Right atrium auricular region (tissue), 2 donors: Measurements from ENCODE around the gene SFXN5. TPM values are rescaled to one million over a fixed set of nuclear protein-coding genes. Genes with fewer than 3 reads are reported as not detected.

ENCODE experiments used
- DNase-seq: peaks from one replicate; pipeline ENCODE4 v3.0.0-alpha.2; 2019; ENCODE audit warnings: low spot score
- H3K27ac ChIP-seq, 2 donors: fragments of 200-600 bp; sonication (generic); 1 replicate in 1 of 2; 2 replicates in 1 of 2; pipeline ENCODE4 v1.5.1; 2016 to 2019
- H3K27me3 ChIP-seq, 2 donors: fragments of 200-600 bp; sonication (generic); one replicate each; pipeline versions ENCODE4 v1.5.1 to v1.6.0; 2017 to 2019
- H3K36me3 ChIP-seq: fragments of 200-600 bp; sonication (generic); one replicate; pipeline ENCODE4 v1.5.1; 2016
- H3K4me1 ChIP-seq, 2 donors: fragments of 200-600 bp; sonication (generic); one replicate each; pipeline versions ENCODE4 v1.5.1 to v1.6.0; 2017 to 2019
- H3K4me3 ChIP-seq, 2 donors: fragments of 200-600 bp; sonication (generic); 1 replicate in 1 of 2; 2 replicates in 1 of 2; pipeline ENCODE4 v1.5.1; 2017 to 2019; ENCODE audit warnings: mild to moderate bottlenecking in 1 of 2, moderate library complexity in 1 of 2
- H3K9me3 ChIP-seq, 2 donors: fragments of 200-600 bp; sonication (generic); one replicate each; pipeline ENCODE4 v1.5.1; 2019
- total RNA-seq, 2 donors: library from RNA; depleted of rRNA; stranded (reverse); fragments of >200 nt; gene quantifications; one replicate each; pipeline ENCODE4 v1.1.0, GENCODE V29; 2016
- TF ChIP-seq, protein P1 (sequence below), 2 donors: fragments of 200-600 bp; sonication (generic); IDR thresholded peaks; one replicate each; pipeline ENCODE4 v1.5.1; 2019; ENCODE audit warnings: antibody characterized with exemption in 2 of 2

Gene SFXN5
- total RNA-seq, 2 donors from 2014 or later = 4.5 to 5.8 TPM

DNA sequence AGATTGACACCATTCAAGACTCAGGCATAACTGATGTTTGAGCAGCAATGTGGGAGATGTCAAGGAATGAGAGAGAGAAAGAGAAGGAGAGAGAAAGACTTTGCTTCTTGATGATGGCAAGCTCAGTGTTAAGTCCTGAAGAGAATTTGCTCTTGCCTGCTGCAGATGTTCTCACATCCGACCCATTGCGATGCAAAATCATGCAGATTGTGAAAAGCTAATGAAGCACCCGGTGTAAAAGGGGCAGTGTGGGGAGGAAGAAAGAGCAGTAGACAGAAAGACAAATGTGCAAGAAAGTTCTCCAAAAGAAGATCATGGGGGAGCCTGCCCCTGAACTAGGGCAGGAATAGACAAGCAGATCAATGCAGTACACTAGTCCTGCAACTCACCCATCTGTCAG lies 96.5 kb downstream of the SFXN5 start:
- H3K4me3 ChIP-seq = no peak overlapping the region
- H3K27ac ChIP-seq = no peak overlapping the region
- H3K9me3 ChIP-seq = no peaks in the 10 kb centered on the region
- no peaks in the 10 kb centered on the region for H3K27me3 ChIP-seq
- no peaks in the 10 kb centered on the region for H3K4me1 ChIP-seq
- TF ChIP-seq, protein P1, sequence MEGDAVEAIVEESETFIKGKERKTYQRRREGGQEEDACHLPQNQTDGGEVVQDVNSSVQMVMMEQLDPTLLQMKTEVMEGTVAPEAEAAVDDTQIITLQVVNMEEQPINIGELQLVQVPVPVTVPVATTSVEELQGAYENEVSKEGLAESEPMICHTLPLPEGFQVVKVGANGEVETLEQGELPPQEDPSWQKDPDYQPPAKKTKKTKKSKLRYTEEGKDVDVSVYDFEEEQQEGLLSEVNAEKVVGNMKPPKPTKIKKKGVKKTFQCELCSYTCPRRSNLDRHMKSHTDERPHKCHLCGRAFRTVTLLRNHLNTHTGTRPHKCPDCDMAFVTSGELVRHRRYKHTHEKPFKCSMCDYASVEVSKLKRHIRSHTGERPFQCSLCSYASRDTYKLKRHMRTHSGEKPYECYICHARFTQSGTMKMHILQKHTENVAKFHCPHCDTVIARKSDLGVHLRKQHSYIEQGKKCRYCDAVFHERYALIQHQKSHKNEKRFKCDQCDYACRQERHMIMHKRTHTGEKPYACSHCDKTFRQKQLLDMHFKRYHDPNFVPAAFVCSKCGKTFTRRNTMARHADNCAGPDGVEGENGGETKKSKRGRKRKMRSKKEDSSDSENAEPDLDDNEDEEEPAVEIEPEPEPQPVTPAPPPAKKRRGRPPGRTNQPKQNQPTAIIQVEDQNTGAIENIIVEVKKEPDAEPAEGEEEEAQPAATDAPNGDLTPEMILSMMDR (IDR thresholded peaks at IDR 0.05) = no peak
- DNase-seq = no peak
- H3K36me3 ChIP-seq = no peaks in the 10 kb centered on the region

DNA sequence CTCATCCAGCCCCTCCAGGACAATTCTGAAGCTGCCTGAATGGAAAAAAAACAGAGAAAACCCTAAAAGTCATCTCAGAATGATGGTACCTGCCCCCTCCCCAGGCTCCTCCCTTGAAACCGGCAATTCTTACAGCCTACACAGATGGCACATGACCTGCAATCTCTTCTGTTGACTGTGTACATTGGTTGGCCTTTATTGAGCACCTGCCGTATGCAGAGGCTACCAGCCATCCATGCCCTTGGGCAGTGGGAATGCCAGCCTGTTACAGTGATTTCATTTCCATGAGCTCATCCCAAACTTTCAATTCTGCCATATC lies 97.1 kb downstream of the SFXN5 start:
- no peaks in the 10 kb centered on the region for H3K9me3 ChIP-seq
- H3K4me1 ChIP-seq = no peaks in the 10 kb centered on the region
- no peaks in the 10 kb centered on the region for H3K27me3 ChIP-seq
- no peak overlapping the region for H3K4me3 ChIP-seq
- no peak overlapping the region for H3K27ac ChIP-seq
- TF ChIP-seq, protein P1 (IDR thresholded peaks at IDR 0.05) = no peak
- DNase-seq = no peak
- H3K36me3 ChIP-seq = no peaks in the 10 kb centered on the region

DNA sequence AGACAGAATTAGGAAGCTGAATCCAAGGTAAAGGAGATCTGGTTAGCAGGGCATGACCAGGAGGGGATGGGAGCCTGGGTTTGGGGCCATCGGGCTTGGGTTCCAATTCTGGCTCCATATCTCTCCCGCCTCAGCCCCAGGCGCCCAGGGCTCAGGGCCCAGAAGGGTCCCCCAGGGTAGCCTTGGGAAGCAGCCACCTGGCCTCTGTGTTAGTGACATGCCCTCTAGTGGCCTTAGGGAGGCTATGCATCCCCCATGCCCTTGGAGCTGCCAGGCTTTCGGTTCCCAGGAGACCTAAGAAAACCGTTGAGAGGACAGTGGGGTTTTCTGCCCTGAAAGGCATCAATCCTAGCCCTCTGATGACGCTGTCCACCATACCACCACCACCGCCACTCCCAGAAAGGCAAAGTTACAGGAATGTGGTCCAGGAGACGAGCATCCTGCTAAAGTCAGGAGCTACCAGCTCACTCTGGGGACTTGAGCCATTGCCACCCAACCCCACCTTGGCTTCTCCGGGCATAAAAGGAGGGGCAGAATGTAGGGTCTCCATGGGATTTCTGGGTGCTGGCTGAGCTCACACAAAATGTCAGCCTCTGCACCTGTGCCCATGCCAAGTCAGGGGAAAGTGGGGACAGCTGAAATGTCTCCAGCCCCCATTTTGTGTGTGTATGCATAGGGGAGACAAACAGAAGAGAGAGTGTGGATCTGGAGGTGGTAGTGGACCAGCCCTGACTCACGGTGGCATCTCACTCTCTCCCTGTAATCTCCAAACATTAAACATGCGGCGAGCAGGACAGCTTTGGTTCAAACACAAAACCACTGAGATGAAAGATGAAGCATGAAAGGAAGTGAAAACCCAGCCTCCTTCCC lies 97.7 kb downstream of the SFXN5 start:
- Histone ChIP-seq H3K4me1 (no peaks in the 10 kb centered on the region), H3K9me3 (no peaks in the 10 kb centered on the region), H3K27me3 (no peaks in the 10 kb centered on the region), H3K4me3 (no peak overlapping the region), H3K27ac (no peak overlapping the region), H3K36me3 (no peaks in the 10 kb centered on the region)
- no peak for DNase-seq
- TF ChIP-seq, protein P1 (IDR thresholded peaks at IDR 0.05) = peak; percentile 41 to 77

DNA sequence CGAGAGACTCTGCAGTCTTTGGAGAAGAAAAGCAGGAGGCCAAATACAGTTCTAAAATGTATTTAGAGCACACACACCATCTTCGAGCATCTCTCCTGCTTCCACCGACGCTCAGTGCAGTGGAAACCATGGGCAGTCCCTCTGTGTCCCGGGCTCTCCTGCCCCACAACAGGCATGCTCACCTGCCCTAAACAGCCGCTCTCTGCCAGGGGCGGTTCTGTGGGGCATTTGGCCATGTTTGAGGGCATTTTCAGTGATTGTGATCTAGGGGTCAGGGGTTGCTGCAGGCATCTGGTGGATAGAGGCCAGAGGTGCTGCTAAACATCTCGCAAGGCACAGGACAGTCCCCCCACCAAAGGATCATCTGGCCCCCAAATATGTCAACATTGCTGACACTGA lies 98.4 kb downstream of the SFXN5 start:
- Histone ChIP-seq H3K4me1 (no peaks in the 10 kb centered on the region), H3K36me3 (no peaks in the 10 kb centered on the region), H3K4me3 (no peak overlapping the region), H3K27me3 (no peaks in the 10 kb centered on the region), H3K9me3 (no peaks in the 10 kb centered on the region), H3K27ac (no peak overlapping the region)
- no peak for DNase-seq
- TF ChIP-seq, protein P1 (IDR thresholded peaks at IDR 0.05) = no peak

DNA sequence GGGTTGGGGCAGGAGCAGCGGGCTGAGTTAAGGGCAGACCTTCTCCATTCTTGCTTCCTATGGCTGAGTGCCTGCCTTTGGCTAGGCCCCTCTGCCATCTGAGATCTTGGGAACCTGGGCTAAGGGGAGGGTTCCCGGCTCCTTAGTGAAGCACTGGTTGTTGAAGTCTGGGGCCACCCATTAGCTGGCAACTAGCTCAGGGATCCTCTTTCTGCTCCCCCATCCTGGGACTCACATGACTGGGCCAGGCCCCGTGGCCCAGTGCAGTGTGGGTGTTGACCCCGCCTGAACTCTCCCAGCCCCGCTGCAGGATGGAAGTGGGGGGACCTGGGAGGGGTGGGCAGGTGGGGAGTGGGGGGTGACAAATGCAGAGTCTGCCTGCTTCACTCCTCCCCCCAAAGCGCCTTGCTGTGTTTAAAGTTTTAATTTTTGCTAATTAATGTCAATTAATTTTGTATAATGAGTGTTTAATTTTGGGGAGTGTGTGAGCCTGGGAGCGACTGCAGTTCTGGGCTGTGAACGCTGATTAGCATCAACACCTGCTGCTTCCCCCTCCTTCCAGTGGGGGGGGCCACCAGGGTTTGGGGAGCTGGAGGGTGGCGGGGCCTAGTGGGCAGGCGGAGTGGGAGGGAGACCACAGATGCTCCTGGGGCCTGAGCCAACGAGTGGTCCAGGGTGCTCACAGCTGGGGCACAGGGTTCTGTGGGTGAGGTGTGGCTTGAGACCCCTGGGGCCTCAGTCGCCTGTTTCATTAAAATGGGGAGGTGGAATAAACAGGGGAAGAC lies 99.0 kb downstream of the SFXN5 start:
- DNase-seq = no peak
- no peaks in the 10 kb centered on the region for H3K9me3 ChIP-seq
- no peaks in the 10 kb centered on the region for H3K4me1 ChIP-seq
- H3K27ac ChIP-seq = no peak overlapping the region
- no peaks in the 10 kb centered on the region for H3K27me3 ChIP-seq
- H3K36me3 ChIP-seq = no peaks in the 10 kb centered on the region
- TF ChIP-seq, protein P1 (IDR thresholded peaks at IDR 0.05) = no peak
- H3K4me3 ChIP-seq = no peak overlapping the region
